Urothelium cell line (cell line): ENCODE data around the gene ANGPTL2.

ENCODE experiments used
- DNase-seq: peaks from one replicate; pipeline ENCODE4 v3.0.0; 2011; ENCODE audit warnings: low spot score, mixed read lengths
- FAIRE-seq: peaks from 2 replicates; lab custom pipeline; 2011; peaks lifted over from hg19 to GRCh38; lab: Jason Lieb, UNC

Gene ANGPTL2

DNA sequence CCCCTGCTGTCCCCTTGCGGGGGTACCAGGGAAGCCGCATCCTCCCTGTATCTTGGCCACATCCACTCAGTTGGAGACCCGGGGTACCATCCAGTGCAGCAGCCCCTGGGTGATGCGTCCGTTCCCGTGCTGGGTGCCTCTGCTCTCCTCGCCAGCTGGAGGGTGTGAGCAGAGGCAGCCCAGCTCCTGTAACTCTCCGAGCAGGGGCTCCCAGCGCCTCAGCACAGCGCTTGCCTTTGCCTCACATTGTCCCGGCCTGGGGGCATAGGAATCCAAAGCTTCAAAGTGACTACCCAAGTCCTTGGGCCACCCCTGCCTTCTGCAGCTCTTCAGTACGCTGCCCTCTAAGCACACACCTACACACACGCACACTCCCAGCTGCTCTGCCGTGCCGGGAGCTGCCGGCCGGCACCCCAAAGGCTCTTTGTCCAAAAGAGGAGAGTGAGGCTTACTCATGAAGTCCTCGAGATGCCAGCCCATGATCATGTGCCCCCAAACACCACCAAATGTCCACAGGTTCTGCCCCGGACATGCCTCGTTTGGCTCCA is 733 bp downstream of the ANGPTL2 start:
- DNase-seq (no peak), FAIRE-seq (no peak)

DNA sequence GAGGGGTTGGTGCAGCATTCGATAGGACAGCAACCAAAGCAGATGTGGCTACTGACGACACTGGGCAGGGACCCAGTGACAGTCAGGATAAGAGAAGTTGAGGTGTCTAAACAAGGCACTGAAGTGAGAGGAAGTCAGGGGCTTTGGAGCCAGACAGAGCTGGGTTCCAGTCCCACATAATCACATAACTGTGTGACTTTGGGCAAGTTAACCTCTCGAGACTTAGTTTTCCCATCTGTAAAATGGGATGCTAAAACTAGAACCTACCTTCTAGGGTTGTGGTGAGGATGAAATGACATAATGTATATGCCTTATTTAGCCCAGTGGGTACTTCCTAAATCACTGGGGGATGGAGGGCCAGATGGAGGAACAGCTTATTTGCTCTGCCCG is 3.1 kb downstream of the ANGPTL2 start:
- DNase-seq (no peak), FAIRE-seq (no peak)

DNA sequence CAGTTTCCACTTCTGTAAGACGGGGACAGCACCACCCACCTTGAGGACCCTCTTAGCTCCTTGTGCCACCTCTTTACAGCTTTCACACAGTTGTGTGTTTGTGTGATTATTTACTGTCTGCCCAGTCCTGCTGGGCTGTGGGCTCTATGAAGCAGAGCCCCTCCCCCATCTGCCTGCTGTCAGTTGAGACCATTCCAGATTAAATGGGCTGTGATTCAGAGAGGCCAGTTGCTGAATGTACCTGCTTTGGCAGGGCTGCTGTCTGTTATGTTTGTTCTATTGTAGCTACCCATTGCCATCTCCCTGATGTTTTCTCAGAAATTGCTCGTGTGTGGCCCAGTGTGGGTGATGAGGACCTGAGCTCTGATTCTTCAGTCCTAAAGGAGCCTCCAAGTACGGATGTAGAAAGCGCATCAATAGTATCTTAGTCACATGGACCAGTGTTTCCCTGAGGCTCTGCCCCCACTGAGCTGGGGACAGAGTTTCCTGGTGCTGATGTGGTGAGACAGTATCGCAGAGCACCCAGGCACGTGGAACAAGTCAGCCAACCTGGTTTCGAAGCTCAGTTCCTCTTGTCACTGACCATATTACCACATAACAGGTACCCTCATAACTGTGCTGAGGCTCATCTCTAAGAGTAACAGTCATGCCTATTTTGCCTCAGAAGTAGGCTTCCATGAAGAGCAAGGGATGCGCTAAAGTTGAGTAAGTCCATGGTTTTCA is 3.7 kb downstream of the ANGPTL2 start:
- no peak for FAIRE-seq
- DNase-seq = no peak

DNA sequence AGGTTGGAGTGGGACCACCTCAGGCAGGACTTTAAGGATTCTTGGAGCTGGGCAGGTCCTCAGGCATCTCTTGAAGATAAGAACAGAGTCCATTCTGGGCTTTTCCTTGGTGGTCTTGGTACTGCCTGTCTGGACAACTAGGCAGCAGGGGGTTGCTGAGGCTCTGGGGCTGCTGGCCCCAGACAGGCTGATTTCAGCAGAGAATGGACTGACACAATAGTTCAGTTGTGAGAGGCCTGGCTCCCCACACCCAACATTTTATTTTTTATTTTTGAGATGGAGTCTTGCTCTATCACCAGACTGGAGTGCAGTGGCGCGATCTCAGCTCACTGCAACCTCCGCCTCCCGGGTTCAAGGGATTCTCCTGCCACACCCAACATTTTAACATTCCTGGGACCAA is 4.6 kb downstream of the ANGPTL2 start:
- DNase-seq (no peak), FAIRE-seq (no peak)

DNA sequence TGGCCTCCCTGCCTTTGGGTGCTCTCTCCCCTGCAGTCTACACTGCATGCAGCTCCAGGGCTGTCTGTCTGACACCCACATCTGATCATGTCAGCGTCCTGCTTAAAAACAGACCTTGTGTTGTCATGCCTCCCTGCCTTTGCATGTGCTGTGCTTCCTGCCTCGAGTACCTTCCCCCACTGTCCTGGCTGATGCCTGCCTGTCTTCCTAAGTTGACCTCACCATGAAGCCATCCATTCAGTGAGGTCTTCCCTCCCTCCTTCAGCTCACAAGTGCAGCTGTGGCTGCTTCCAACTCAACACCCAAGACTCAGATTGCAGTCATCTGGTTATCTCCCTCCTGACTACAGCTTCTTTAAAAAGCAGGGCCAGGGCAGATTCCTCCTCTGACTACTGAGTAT is 5.5 kb downstream of the ANGPTL2 start:
- FAIRE-seq (no peak), DNase-seq (no peak)

DNA sequence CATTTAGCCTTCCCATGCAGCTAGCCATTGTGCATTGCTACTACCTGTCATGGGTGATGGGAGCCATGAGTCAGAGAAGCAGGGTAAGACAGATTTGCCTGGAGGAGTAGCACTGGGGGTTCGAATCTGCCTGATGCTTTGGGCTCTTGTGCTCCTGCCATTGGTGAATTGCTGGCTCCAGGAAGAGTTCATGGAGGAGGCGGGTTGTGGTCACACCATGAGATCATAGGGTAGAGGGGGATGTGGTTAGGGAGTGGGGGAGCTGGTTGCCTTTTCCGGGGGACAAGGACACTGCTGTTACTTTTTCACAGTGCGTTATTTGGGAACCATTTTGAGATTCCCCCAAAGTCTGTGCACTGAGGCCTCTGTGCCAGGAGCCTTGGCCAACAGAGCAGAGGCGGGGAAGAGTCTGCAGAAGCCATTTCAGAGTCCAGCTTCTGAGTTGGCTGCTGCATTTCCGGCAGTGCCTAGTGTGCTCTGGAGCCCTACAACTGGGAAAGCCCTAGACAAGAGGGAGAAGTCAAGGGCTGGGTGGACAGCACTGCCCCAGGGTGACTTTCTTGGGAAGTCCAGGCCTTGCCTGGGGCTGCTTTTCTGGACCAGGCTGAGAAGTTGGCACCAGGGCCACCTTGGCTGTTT is 6.2 kb downstream of the ANGPTL2 start:
- DNase-seq (no peak), FAIRE-seq (no peak)

DNA sequence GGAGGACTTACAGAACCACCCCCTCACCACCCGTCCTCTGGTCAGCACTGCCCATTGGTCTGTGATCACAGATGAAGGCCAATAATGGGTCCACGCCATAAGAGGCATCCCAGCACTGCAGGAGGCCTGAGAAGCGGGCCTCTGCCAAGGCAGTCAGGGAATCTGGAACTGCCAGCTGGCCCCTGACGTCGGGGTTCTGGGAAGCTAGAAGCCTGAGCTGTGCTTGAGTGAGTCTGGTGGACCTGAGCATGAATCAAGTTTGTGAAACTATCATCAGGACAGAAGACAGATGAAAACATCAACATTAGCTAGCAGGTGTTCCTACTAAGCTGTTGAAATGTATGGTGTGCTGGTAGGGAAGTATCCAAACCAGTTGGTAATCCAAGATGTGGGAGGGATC is 7.8 kb downstream of the ANGPTL2 start:
- DNase-seq (no peak), FAIRE-seq (no peak)

DNA sequence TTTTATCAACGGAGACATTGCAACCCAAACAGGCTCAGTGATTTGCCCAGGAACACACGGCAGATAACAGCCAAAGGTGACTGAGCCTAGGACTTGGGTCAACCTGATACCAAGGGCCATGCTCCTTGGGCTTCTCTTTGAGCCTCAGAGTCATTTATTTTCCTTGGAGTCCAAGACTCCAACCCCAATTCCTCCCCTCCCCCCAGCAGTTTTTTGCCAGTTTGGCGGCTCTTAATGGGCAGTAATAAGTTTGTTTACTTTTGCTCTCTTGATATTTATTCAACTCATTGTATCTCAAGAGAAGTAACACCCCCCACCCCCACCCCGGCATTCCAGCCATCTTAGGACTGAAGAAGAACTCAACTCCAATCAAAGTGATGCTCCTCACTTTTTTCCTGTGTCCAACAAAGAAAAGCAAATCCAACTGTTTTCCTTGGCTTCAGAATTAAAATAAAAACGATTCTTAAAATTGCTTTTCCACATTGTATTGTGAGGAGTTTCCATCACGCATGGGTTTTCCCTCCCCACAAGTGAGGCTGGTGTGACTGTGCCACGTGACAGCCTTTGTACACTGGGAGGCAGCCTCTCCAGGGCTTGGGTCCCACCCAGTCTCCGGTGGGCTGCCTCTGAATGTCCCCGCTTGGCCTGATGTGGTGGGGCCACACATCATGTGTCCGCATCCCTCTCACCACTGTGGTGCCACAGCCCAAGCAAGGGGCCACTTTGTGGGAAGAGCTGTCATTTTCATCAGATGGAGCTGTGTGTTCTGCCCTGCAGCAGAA is 9.1 kb downstream of the ANGPTL2 start:
- no peak for DNase-seq
- FAIRE-seq = no peak

DNA sequence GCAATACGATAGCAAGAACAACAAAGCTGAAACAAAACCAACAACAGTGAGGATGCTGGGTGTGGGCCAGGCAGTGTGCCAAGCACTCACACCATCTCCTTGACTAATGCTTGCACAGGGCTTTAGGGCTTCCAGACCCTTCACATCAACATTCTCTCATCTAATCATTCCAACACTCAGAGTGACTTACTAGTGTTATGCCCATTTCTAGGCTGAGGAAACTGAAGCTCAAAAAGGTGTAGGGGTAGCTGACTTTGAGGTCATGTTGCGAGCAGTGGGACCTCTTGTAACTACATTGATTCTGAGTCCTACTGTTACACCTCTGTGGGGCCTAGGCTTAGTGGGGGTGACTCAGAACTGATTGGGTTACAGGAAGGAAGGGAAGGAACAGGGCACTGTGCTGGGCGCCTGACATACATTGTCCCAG is 9.7 kb downstream of the ANGPTL2 start:
- DNase-seq (no peak), FAIRE-seq (no peak)

DNA sequence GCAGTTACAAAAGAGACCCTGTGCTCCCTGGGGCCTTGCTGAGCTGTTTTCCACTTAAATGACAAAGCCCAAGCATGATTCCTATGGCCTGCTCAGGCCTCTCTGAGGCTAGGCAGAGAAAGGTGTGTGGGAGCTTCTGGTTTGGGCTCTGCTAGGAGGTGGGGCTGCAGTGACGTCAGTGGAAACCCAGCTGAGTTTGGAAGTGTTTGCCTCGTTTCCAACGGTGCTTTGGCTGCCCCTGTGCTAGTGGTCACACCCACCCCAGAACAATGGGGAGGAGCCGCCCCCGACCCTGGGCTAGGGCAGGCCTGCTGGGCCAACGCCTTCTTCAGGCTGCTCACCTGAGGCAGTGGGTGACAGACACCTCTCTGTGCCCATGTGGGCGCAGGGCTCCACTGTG is 10.4 kb downstream of the ANGPTL2 start:
- FAIRE-seq (no peak), DNase-seq (no peak)

DNA sequence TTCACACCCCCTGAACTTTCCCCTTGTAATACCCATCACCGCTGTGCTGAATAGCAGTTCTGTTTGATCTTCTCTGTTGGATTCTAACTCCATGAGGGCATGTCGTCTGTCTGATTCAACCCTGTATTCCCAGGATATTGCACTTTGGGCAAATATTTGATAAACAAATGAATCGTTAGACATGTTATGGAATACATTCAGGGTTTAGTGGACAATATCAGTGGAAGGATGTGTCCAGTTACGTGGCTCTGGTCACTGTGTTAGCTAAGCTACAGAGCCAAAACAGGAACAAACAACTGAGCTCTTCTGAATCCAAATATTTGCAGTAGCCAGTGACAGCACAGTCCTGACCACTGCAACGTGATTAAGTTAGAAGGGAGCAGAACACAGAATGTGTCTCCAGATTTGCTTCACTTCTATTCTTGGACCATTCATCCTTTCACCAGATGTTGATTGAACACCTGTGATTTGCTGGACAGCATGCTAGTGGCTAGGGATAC is 13.2 kb downstream of the ANGPTL2 start:
- no peak for DNase-seq
- FAIRE-seq = no peak

DNA sequence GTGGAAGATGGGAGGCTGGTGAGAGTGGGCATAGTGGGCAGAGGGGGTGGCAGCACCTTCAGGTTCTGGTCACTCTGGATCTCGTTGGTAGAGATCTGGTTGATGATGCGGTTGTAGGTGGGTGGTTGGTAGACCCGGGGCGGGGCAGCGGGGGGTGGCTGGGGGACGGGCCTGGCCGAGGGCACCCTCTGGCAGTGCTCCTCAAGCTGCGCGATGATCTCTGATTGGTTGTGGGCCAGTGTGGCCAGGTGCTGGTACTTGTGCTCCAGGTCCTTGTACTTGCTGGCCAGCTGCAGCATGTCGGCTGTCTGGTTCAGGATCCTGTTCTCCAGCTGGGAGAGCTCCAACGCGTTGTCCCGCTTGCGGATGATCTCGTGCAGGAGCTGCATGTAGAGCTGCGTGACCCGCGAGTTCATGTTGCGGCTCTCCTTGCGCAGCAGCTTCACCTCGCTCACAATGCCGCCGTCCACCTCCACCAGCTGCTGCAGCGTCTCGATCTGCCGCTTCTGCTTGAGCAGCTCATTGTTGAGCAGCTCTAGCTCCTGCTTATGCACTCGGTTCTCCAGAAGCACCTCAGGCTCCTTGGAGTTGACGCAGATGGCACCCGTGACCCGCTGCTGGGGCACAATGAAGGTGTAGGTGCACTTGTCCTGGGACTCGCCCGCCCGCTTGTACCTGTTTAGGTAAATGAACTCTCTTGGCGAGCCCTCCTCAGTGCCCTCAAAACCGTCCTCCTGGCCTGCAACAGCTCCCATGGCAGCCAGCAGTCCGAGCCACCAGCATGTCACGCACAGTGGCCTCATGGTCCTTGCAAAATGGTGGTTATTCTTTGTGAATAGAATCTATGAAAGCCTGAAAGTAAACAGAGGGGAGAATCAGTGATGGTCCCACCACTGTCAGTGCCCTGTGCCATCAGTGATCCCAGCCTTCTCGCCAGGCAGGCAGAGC is 14.2 kb downstream of the ANGPTL2 start:
- no peak for FAIRE-seq
- DNase-seq = no peak

DNA sequence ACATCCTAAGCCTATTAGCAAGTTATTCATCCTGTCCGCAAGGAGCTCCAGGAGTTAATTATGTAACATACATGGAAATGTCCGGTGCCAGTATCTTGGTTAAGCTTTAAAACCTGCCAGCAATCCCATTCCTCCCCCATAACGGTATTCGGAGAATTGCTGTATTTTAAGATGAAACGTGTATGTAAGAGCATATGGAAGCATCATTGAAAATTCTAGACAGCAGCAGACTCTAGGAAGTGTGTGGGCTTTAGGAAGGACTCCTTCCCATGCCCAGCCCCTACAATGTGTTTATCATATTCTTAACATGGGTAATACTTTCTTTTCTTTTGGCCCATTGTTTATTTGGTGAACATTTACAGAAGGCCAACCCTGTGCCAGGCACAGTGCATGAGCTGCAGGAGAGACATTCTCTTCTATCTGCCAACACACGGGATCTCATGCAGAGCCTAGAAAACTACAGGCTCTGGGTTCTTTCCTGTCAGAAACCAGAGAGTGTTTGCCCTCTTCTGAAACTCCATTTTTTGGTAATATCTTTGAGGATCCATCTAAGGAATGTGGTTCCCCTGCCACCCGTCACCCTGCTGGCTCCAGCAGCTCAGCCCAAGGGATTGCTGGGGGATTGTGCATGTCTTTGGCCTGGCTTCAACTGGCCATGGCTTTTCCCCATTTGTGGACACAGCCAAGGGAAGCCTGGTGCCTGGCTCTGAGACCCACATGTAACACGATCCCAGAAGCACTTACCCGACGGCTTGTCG is 15.1 kb downstream of the ANGPTL2 start:
- no peak for FAIRE-seq
- no peak for DNase-seq

DNA sequence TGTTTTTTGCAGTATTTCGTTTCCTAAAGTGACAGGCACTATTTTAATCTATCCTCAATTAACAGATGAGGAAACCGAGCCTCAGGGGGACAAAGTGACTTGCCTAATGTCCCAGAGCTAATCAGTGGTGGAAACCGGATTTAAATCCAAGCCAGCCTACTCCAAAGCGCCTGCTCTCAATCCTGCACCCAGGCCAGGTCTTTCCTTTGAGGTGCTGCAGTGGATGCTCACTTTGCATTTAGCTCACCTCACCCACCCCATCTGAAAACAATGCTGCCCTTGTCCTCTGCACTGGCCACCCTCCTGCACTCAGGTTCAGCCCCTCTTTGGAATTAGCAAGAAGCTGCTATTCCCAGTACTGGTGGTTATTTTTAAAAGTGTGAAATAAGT is 16.0 kb downstream of the ANGPTL2 start:
- no peak for FAIRE-seq
- no peak for DNase-seq

DNA sequence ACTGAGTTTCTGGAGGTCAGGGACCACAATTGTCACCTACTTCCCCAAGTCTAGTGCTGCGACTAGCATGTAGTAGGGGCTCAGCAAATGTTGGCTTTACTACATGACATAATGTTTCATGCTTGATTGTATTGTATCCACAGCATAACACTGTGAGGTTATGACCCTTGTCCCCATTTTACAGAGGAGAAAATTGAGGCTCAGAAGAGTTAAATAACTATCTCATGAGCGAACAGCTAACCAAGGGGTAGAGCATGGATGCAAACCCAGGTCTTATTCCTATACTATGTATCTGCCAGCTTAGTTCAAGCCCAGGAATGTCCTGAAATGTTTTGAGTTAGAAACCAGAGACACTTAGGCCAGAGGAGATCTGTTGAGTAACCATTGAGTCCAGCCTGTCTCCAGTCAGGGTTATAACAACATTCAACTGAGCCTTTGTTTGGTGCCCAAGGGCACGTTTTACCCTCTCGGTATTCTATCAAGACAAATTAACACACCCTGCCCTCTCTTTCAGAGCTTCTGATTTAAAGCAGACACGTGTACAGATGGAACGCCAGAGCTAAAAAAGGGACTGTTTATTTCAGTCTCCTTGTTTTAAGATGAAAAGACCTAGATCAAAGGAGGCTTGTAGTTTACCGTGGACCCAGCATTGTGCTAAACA is 16.5 kb downstream of the ANGPTL2 start:
- FAIRE-seq = no peak

DNA sequence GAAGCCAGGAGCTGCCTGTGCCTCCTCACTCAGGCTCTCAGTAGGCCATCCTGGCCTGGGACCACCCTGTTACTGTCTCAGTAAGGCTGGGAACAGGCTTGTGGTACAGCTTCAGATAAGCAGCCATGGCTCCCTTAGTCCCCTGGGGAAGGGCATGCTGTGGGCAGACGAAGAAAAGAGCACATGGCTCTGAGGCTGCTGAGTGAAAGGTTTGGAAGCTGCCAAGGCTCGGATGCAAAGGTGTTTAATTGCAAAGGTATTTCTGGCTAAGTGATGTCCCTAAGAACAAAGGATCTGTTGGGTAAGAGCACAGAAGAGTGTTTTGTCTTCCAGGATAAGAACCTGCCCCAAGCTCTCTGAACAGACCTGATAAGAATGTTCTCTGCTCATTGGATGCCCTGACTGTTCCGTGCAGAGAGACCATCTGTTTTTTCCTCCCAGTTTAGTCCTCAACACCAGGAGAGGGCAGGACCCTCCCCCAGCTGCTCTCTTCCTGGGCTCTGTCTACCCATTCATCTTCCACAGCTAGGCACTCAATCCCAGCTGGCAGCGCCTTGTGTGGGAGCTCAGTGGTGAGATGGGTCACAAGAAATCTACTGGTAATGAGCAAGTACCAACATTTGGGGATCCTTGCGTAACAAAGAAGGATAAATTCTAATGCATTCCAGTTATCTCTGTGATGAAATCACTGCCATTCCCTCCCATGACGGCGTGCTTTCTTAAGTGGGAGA is 17.7 kb downstream of the ANGPTL2 start:
- no peak for DNase-seq

More for the DNA sequence above, 16.5 kb downstream of the ANGPTL2 start:
- DNase-seq = no peak

DNA sequence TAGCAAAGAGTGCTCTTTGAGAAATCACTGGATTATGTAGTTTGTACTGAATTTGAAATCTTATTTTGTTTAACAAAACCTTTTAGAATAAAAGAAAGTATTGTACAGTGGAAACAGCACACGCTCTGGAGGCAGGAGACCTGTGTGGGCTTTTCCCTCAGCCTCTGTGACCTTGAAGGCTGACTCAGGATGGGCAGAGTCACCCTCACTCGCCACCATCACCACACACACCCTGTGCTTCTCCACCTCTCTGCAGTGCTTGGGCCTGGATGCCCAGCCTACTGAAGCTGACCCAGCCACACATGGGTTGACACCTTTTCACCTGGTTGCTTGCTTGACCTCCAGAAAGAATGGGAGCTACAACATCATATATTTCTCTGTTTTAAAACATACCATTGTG is 19.6 kb downstream of the ANGPTL2 start:
- DNase-seq (no peak), FAIRE-seq (no peak)

More for the DNA sequence above, 17.7 kb downstream of the ANGPTL2 start:
- no peak for FAIRE-seq

DNA sequence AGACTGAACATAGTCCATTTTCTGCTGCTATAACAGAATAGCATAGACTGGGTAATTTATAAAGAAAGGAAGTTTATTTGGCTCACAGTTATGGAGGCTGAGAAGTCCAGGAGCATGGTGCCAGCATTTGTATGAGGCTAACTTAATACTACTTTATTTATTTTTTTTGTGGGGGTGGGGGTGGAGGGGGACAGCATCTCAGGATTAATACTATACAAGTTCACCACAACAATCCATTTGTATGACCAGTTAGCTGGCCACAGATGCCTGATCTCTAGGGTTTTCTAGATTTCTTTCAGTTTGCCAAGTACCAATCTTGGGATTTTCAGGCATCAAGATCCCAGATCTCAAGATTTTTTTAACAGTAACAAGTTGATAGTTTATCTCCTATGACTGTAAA is 20.3 kb downstream of the ANGPTL2 start:
- FAIRE-seq (no peak), DNase-seq (no peak)
